OCI-LY7 (cell line): ENCODE data around the gene ABCA7. TPM values are rescaled to one million over a fixed set of nuclear protein-coding genes. Genes with fewer than 3 reads are reported as not detected.

Source experiments
- BruUV-seq: library from RNA; stranded (reverse); fragments of 400-500 nt; replicated peaks from 2 replicates; lab custom pipeline; 2021; lab: Mats Ljungman, UMichigan
- CTCF ChIA-PET: fragments of 300-600 bp; sonication (Branson Sonifier 250); formaldehyde crosslinking; loops from one replicate; lab custom pipeline; 2022; ENCODE audit warnings: antibody characterized with exemption; ENCODE audit not compliant: unreplicated experiment; lab: Charles Lee
- POLR2A ChIA-PET: fragments of 300-600 bp; sonication (Branson Sonifier 250); formaldehyde crosslinking; loops from one replicate; lab custom pipeline; 2022; ENCODE audit warnings: antibody characterized with exemption; lab: Charles Lee
- DNase-seq: peaks from one replicate; pipeline ENCODE4 v3.0.0-alpha.2; 2015; ENCODE audit warnings: low spot score
- H2AFZ ChIP-seq: fragments of 200-600 bp; sonication (generic), shearing (Covaris generic); 2 replicates; pipeline ENCODE4 v1.6.1; 2014; ENCODE audit warnings: mild to moderate bottlenecking, antibody characterized with exemption, low read length, moderate library complexity
- H3K27ac ChIP-seq: fragments of 200-600 bp; sonication (generic); 2 replicates; pipeline ENCODE4 v1.5.1; 2014; ENCODE audit warnings: mixed run types, low read depth, mild to moderate bottlenecking, moderate library complexity, low read length, inconsistent platforms; ENCODE audit not compliant: poor library complexity, severe bottlenecking
- H3K36me3 ChIP-seq: fragments of 200-600 bp; sonication (generic); 2 replicates; pipeline ENCODE4 v1.6.1; 2014; ENCODE audit warnings: mild to moderate bottlenecking, antibody characterized with exemption, low read length, moderate library complexity, mixed read lengths; ENCODE audit not compliant: insufficient read depth
- H3K4me1 ChIP-seq: fragments of 200-600 bp; sonication (generic); 2 replicates; pipeline ENCODE4 v1.5.1; 2014; ENCODE audit warnings: mild to moderate bottlenecking, low read length; ENCODE audit not compliant: insufficient read depth, poor library complexity, severe bottlenecking
- H3K4me2 ChIP-seq: fragments of 200-600 bp; sonication (generic); 2 replicates; pipeline ENCODE4 v1.6.1; 2014; ENCODE audit warnings: mild to moderate bottlenecking, low read length
- H3K4me3 ChIP-seq: fragments of 200-600 bp; sonication (generic); 2 replicates; pipeline ENCODE4 v1.5.1; 2014; ENCODE audit warnings: mild to moderate bottlenecking, low read depth, low read length; ENCODE audit not compliant: poor library complexity, severe bottlenecking
- H3K79me2 ChIP-seq: fragments of 200-600 bp; sonication (generic); 2 replicates; pipeline ENCODE4 v1.6.1; 2016; ENCODE audit warnings: low read depth, mild to moderate bottlenecking, low read length, moderate library complexity, mixed read lengths; ENCODE audit not compliant: insufficient read depth
- H3K9me2 ChIP-seq: fragments of 200-600 bp; sonication (generic); 2 replicates; pipeline ENCODE4 v1.6.1; 2016; ENCODE audit warnings: mild to moderate bottlenecking, low read length, mixed read lengths; ENCODE audit not compliant: insufficient read depth
- H3K9me3 ChIP-seq: fragments of 200-600 bp; sonication (generic); 2 replicates; pipeline ENCODE4 v1.6.1; 2014; ENCODE audit warnings: mild to moderate bottlenecking, mixed run types, low read length, mixed read lengths
- H4K20me1 ChIP-seq: fragments of 200-600 bp; sonication (generic); 2 replicates; pipeline ENCODE4 v1.6.1; 2014; ENCODE audit warnings: mild to moderate bottlenecking, antibody characterized with exemption, low read length, moderate library complexity, mixed read lengths; ENCODE audit not compliant: insufficient read depth
- CTCF ChIP-seq: fragments of 200-600 bp; sonication (generic); conservative IDR thresholded peaks from 2 replicates; pipeline ENCODE4 v1.5.1; 2014; ENCODE audit warnings: mild to moderate bottlenecking, antibody characterized with exemption, low read length, moderate library complexity, mixed read lengths
- EZH2phosphoT487 ChIP-seq: fragments of 200-600 bp; sonication (generic); IDR thresholded peaks from 2 replicates; pipeline ENCODE4 v1.6.1; 2018; ENCODE audit warnings: low read depth, borderline replicate concordance, mild to moderate bottlenecking, mixed run types, antibody characterized with exemption, low read length, moderate library complexity, mixed read lengths
- intact Hi-C: fragments of 100-400 bp; cut with micrococcal nuclease; formaldehyde crosslinking; loops from one replicate; pipeline ENCODE4 v1.10.0; 2022; ENCODE audit not compliant: unreplicated experiment
- total RNA-seq, 2 experiments: library from RNA; depleted of rRNA in 1 of 2; stranded (reverse); fragments of >200 nt in 1 of 2; shearing (Covaris generic) in 1 of 2; gene quantifications; 2 replicates each; pipeline ENCODE4 v1.2.3, GENCODE V29; 2014 to 2022

ABCA7 gene
- total RNA-seq, 2 experiments from 2014 or later = 43.3 to 66.6 TPM

- Histone ChIP-seq H2AFZ (no peak overlapping the region), H4K20me1 (no peaks in the 10 kb centered on the region), H3K4me1 (no peaks in the 10 kb centered on the region), H3K9me2 (no peaks in the 10 kb centered on the region), H3K4me3 (no peak overlapping the region), H3K4me2 (no peak overlapping the region), H3K36me3 (peaks cover 78% of the 10 kb centered on the region), H3K79me2 (peaks cover 4% of the 10 kb centered on the region; the same call in 1 of the 2 replicates), H3K9me3 (no peaks in the 10 kb centered on the region), H3K27ac (no peak overlapping the region)
- no peak for DNase-seq
- TF ChIP-seq EZH2phosphoT487 = no peak
- no peak for TF ChIP-seq CTCF
- no TSS peak for BruUV-seq
- ChIA-PET POLR2A (no interaction called here), CTCF (no interaction called here)
- intact Hi-C loops = no loop called here
Measured at GRCh38 chr19:1009981-1010538, 29.8 kb upstream of the ABCA7 start.

- intact Hi-C loops = no loop called here
- ChIA-PET CTCF (no interaction called here), POLR2A (no interaction called here)
- Histone ChIP-seq H3K79me2 (peaks cover 12% of the 10 kb centered on the region), H3K4me1 (no peaks in the 10 kb centered on the region), H3K9me3 (no peaks in the 10 kb centered on the region), H3K4me3 (no peak overlapping the region), H3K27ac (no peak overlapping the region), H4K20me1 (no peaks in the 10 kb centered on the region), H3K4me2 (no peak overlapping the region), H3K36me3 (peaks cover 85% of the 10 kb centered on the region), H2AFZ (no peak overlapping the region), H3K9me2 (no peaks in the 10 kb centered on the region)
- no TSS peak for BruUV-seq
- no peak for TF ChIP-seq EZH2phosphoT487
- no peak for TF ChIP-seq CTCF
- DNase-seq = no peak
Measured at GRCh38 chr19:1010586-1011510, 29.1 kb upstream of the ABCA7 start.

- peaks cover 22% of the 10 kb centered on the region for H3K79me2 ChIP-seq
- peaks cover 85% of the 10 kb centered on the region for H3K36me3 ChIP-seq
- no peaks in the 10 kb centered on the region for H3K9me2 ChIP-seq
- no peaks in the 10 kb centered on the region for H3K9me3 ChIP-seq
- ChIA-PET POLR2A (no interaction called here), CTCF (no interaction called here)
- H3K4me3 ChIP-seq = no peak overlapping the region
- no TSS peak for BruUV-seq
- peaks cover 5% of the 10 kb centered on the region for H3K4me1 ChIP-seq
- no peak for TF ChIP-seq EZH2phosphoT487
- TF ChIP-seq CTCF = no peak
- DNase-seq = no peak
- no peak overlapping the region for H3K4me2 ChIP-seq
- no peaks in the 10 kb centered on the region for H4K20me1 ChIP-seq
- H3K27ac ChIP-seq = no peak overlapping the region
- no peak overlapping the region for H2AFZ ChIP-seq
- intact Hi-C loops = no loop called here
Measured at GRCh38 chr19:1011831-1012333, 28.0 kb upstream of the ABCA7 start.
